Tibial artery (tissue), 4 donors: ENCODE measurements around the gene RNF207.
A peak's percentile ranks its signal among the peaks of the same experiment; 100 is the strongest.

Source experiments
- DNase-seq, 2 donors: peaks; one replicate each; pipeline ENCODE4 v3.0.0-alpha.2; 2019
- H3K27ac ChIP-seq, 2 donors: fragments of 200-600 bp; sonication (generic) in 1 of 2; 1 replicate in 1 of 2; 2 replicates in 1 of 2; pipeline ENCODE4 v1.5.1; 2018 to 2019; ENCODE audit warnings: mild to moderate bottlenecking in 1 of 2
- H3K27me3 ChIP-seq, 2 donors: fragments of 200-600 bp; sonication (generic) in 1 of 2; one replicate each; pipeline versions ENCODE4 v1.5.1 to v1.6.0; 2016 to 2019
- H3K36me3 ChIP-seq, 3 donors: fragments of 200-600 bp; sonication (generic) in 2 of 3; one replicate each; pipeline ENCODE4 v1.5.1; 2016 to 2019; ENCODE audit warnings: mild to moderate bottlenecking in 2 of 3
- H3K4me1 ChIP-seq, 4 donors: fragments of 200-600 bp; sonication (generic) in 2 of 4; 1 replicate in 3 of 4; 2 replicates in 1 of 4; pipeline ENCODE4 v1.5.1; 2016 to 2019
- H3K4me3 ChIP-seq, 2 donors: fragments of 200-600 bp; sonication (generic) in 1 of 2; 1 replicate in 1 of 2; 2 replicates in 1 of 2; pipeline ENCODE4 v1.5.1; 2018 to 2019; ENCODE audit warnings: mild to moderate bottlenecking in 2 of 2
- H3K9me3 ChIP-seq, 3 donors: fragments of 200-600 bp; sonication (generic) in 1 of 3; one replicate each; pipeline ENCODE4 v1.5.1; 2016 to 2019
- intact Hi-C: fragments of 100-400 bp; cut with DNase I; formaldehyde crosslinking; loops from one replicate; pipeline ENCODE4 v1.15.0; 2023; ENCODE audit warnings: low total_unique reads
- TF ChIP-seq, protein P1 (sequence below), 2 experiments: fragments of 200-600 bp in 1 of 2; fragments of 450-650 bp in 1 of 2; IDR thresholded peaks; one replicate each; pipeline ENCODE4 v1.5.1; 2017 to 2019; ENCODE audit warnings: antibody characterized with exemption in 2 of 2, mild to moderate bottlenecking in 1 of 2, moderate library complexity in 1 of 2

The RNF207 gene

DNA sequence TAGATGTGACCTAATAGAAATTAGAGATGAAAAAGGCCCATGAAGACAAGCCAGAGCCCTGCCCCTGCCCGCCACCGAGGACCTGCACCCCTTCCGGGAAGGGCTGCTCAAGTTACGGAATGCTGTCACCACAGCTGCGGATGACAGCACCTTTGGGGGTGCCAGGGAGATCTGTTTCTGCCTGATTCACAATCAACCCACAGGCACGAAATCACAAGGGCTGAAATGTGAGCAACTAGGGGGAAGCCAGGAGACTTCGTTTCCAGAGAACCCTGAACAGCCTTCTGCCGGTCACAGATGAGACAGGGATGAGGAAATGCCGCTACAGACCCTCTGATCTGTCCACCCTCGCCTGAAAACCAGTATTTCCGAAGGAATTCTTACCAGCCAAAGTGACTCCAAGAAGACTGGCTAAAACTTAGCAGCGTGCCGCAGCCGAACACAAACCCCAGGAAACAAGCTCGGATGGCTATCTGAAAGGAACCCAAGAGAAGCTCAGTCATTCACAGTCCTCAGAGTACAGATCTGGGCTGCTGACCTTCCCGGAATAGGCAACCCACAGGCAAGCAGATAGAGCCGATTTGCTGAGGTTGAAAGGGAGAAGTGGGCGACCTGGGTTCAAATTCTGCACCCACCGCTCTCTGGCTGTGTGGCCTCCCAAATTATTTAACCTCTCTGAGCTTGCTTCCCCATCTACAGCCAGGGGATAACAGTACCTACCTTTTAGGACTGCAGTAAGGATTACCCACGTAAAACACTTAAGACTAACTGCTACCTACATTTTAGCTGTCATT, 28.8 kb downstream of the RNF207 start:
- DNase-seq: no peak
- intact Hi-C loops: loop anchor here (5.0 kb wide), 1 partner anchor 37 kb away; the partner anchor contains the start of gene RPL22
- H3K27ac ChIP-seq: peak overlapping the region; percentile 39 to 60
- no peaks in the 10 kb centered on the region for H3K9me3 ChIP-seq
- H3K36me3 ChIP-seq: peaks cover 29 to 42% (median 37%) of the 10 kb centered on the region in 3 donors
- H3K4me1 ChIP-seq: peaks cover 0 to 19% (median 13%) of the 10 kb centered on the region in 4 donors
- H3K27me3 ChIP-seq: peaks cover 0 to 10% of the 10 kb centered on the region in 2 donors
- TF ChIP-seq, protein P1, sequence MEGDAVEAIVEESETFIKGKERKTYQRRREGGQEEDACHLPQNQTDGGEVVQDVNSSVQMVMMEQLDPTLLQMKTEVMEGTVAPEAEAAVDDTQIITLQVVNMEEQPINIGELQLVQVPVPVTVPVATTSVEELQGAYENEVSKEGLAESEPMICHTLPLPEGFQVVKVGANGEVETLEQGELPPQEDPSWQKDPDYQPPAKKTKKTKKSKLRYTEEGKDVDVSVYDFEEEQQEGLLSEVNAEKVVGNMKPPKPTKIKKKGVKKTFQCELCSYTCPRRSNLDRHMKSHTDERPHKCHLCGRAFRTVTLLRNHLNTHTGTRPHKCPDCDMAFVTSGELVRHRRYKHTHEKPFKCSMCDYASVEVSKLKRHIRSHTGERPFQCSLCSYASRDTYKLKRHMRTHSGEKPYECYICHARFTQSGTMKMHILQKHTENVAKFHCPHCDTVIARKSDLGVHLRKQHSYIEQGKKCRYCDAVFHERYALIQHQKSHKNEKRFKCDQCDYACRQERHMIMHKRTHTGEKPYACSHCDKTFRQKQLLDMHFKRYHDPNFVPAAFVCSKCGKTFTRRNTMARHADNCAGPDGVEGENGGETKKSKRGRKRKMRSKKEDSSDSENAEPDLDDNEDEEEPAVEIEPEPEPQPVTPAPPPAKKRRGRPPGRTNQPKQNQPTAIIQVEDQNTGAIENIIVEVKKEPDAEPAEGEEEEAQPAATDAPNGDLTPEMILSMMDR (IDR thresholded peaks at IDR 0.05): no peak
- H3K4me3 ChIP-seq: peak overlapping the region; percentile 64 to 85

- peaks cover 0 to 19% (median 13%) of the 10 kb centered on the region in 4 donors for H3K4me1 ChIP-seq
- H3K27me3 ChIP-seq: peaks cover 0 to 16% of the 10 kb centered on the region in 2 donors
- intact Hi-C loops: loop anchor here (5.0 kb wide), 1 partner anchor 38 kb away; the partner anchor contains the start of gene RPL22
- peaks cover 23 to 37% (median 31%) of the 10 kb centered on the region in 3 donors for H3K36me3 ChIP-seq
- no peak for DNase-seq
- TF ChIP-seq, protein P1 (IDR thresholded peaks at IDR 0.05): no peak
- H3K4me3 ChIP-seq: peak overlapping the region; percentile 64 to 85
- peak overlapping the region; percentile 39 to 60 for H3K27ac ChIP-seq
- H3K9me3 ChIP-seq: no peaks in the 10 kb centered on the region
Observed at GRCh38 chr1:6235296-6235677, 29.4 kb downstream of the RNF207 start.

GRCh38 chr1:6237093-6237492, 31.2 kb downstream of the RNF207 start:
- Histone ChIP-seq H3K4me1 (peaks cover 0 to 26% (median 20%) of the 10 kb centered on the region in 4 donors), H3K27me3 (peaks cover 0 to 33% of the 10 kb centered on the region in 2 donors), H3K4me3 (no peak overlapping the region), H3K9me3 (no peaks in the 10 kb centered on the region), H3K27ac (no peak overlapping the region), H3K36me3 (peaks cover 5 to 20% (median 14%) of the 10 kb centered on the region in 3 donors)
- intact Hi-C loops: loop anchor here (5.0 kb wide), 1 partner anchor 40 kb away; the partner anchor contains the start of gene RPL22
- TF ChIP-seq, protein P1 (IDR thresholded peaks at IDR 0.05): no peak
- DNase-seq: no peak

- peaks cover 0 to 27% (median 24%) of the 10 kb centered on the region in 4 donors for H3K4me1 ChIP-seq
- TF ChIP-seq, protein P1 (IDR thresholded peaks at IDR 0.05): no peak
- no peak overlapping the region for H3K27ac ChIP-seq
- no peaks in the 10 kb centered on the region for H3K9me3 ChIP-seq
- H3K36me3 ChIP-seq: no peaks in the 10 kb centered on the region
- intact Hi-C loops: loop anchor here (5.0 kb wide), 1 partner anchor 42 kb away; the partner anchor contains the start of gene RPL22
- H3K4me3 ChIP-seq: no peak overlapping the region
- no peak for DNase-seq
- H3K27me3 ChIP-seq: peaks cover 10 to 55% of the 10 kb centered on the region in 2 donors
Observed at GRCh38 chr1:6239213-6239752, 33.4 kb downstream of the RNF207 start.

DNA sequence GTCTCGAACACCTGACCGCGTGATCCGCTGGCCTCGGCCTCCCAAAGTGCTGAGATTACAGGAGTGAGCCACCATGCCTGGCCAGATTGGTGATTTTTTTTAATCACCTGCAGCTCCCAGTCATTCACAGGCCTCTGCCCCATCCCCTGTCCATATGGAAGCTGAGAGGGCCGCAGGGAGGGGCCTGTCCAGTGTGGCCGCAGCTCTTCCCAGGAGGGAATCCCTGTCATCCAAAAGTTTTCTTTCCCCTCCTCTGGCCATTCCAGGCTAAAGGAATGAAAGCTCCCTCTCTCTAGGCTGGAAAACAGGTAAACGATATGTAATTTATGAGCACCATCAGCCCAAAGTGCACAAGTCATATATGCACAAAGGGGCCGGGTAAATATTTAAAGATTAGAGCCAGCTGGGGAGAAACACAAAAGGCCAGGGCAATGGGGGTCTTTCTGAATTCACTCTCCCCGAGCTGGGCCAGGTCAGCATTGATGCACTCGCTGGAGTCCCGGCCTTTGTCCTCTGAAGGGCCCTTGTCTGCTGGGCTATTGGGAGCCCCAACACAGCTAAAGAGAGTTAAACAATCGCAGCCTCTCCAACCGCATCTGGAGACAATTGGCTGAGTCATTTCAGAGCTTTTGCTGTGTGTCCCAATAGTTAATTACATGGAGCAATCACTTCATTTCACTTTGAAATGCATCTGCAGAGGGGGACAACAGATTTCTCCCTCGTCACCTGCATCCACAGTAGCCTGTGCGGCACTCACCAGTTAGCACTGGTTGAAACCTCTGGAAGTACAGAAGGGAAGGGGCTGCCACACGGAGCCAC, 34.2 kb downstream of the RNF207 start:
- DNase-seq: no peak
- no peak overlapping the region for H3K4me3 ChIP-seq
- H3K27ac ChIP-seq: no peak overlapping the region
- no peaks in the 10 kb centered on the region for H3K9me3 ChIP-seq
- TF ChIP-seq, protein P1 (IDR thresholded peaks at IDR 0.05): no peak
- peaks cover 0 to 19% (median 18%) of the 10 kb centered on the region in 4 donors for H3K4me1 ChIP-seq
- intact Hi-C loops: loop anchor here (5.0 kb wide), 2 partner anchors 43 to 188 kb away; partner anchors contain the start of gene RPL22
- H3K27me3 ChIP-seq: peaks cover 10 to 62% of the 10 kb centered on the region in 2 donors
- no peaks in the 10 kb centered on the region for H3K36me3 ChIP-seq
